Esophagus muscularis mucosa (tissue), 4 donors: ENCODE measurements around the gene BTBD9. TPM values are rescaled to one million over a fixed set of nuclear protein-coding genes. Genes with fewer than 3 reads are reported as not detected.

Source experiments
- DNase-seq: peaks from one replicate; pipeline ENCODE4 v3.0.0-alpha.2; 2017; ENCODE audit errors: extremely low spot score
- H3K27ac ChIP-seq, 4 donors: fragments of 200-600 bp; sonication (generic); replicated peaks in 1 of 4; 1 replicate in 3 of 4; 2 replicates in 1 of 4; pipeline ENCODE4 v1.5.1; 2016 to 2019; ENCODE audit warnings: mild to moderate bottlenecking in 1 of 4
- H3K27me3 ChIP-seq, 4 donors: fragments of 200-600 bp; sonication (generic); one replicate each; pipeline versions ENCODE4 v1.5.1 to v1.6.0; 2016 to 2019
- H3K36me3 ChIP-seq, 4 donors: fragments of 200-600 bp; sonication (generic); one replicate each; pipeline ENCODE4 v1.5.1; 2016 to 2019
- H3K4me1 ChIP-seq, 4 donors: fragments of 200-600 bp; sonication (generic); one replicate each; pipeline ENCODE4 v1.5.1; 2016 to 2019
- H3K4me3 ChIP-seq, 4 donors: fragments of 200-600 bp; sonication (generic); 1 replicate in 2 of 4; 2 replicates in 2 of 4; pipeline ENCODE4 v1.5.1; 2016 to 2019; ENCODE audit warnings: mild to moderate bottlenecking in 4 of 4, moderate library complexity in 1 of 4
- H3K9me3 ChIP-seq, 4 donors: fragments of 200-600 bp; sonication (generic); 1 replicate in 3 of 4; 2 replicates in 1 of 4; pipeline ENCODE4 v1.5.1; 2016 to 2019
- CTCF ChIP-seq, 3 experiments: fragments of 200-600 bp in 2 of 3; fragments of 450-650 bp in 1 of 3; sonication (generic) in 2 of 3; IDR thresholded peaks; one replicate each; pipeline ENCODE4 v1.5.1; 2017 to 2019; ENCODE audit warnings: antibody characterized with exemption in 3 of 3, mild to moderate bottlenecking in 2 of 3, moderate library complexity in 1 of 3
- EP300 ChIP-seq: sonication (generic); formaldehyde crosslinking; IDR thresholded peaks from one replicate; pipeline ENCODE4 v1.6.1; 2017; ENCODE audit warnings: antibody characterized with exemption
- POLR2A ChIP-seq: fragments of 450-650 bp; IDR thresholded peaks from one replicate; pipeline ENCODE4 v1.6.1; 2017; ENCODE audit warnings: antibody characterized with exemption, moderate library complexity, mild to moderate bottlenecking, low read depth
- POLR2AphosphoS5 ChIP-seq, 2 donors: sonication (generic); formaldehyde crosslinking; IDR thresholded peaks; one replicate each; pipeline ENCODE4 v1.6.1; 2017; ENCODE audit warnings: antibody characterized with exemption in 2 of 2
- WGBS: methylation state at CpG from one replicate; pipeline ENCODE4 v1.1.5; 2018; 5-methylcytosine and 5-hydroxymethylcytosine counted together
- intact Hi-C: fragments of 100-400 bp; cut with DNase I; formaldehyde crosslinking; loops from one replicate; pipeline ENCODE4 v1.15.1; 2023
- total RNA-seq, 4 donors: library from RNA; depleted of rRNA; stranded (reverse); fragments of >200 nt; gene quantifications; one replicate each; pipeline versions ENCODE4 v1.1.0 to v1.2.1, GENCODE V29; 2016

Gene BTBD9
- total RNA-seq, 4 donors from 2014 or later = 9.4 to 14.1 (median 11.2) TPM

GRCh38 chr6:38270367-38270766 is 369.4 kb downstream of the BTBD9 start:
- 89% methylated on average over 1 of the region's 1 CpG for WGBS
- peaks cover 6 to 21% (median 14%) of the 10 kb centered on the region in 4 donors for H3K4me1 ChIP-seq
- H3K36me3 ChIP-seq = no peaks in the 10 kb centered on the region
- no peak overlapping the region for H3K4me3 ChIP-seq
- intact Hi-C loops = no loop called here
- H3K27ac ChIP-seq = no peak overlapping the region
- no peak for DNase-seq
- H3K9me3 ChIP-seq = no peaks in the 10 kb centered on the region
- TF ChIP-seq POLR2A = no peak
- TF ChIP-seq POLR2AphosphoS5 (IDR thresholded peaks at IDR 0.05) = no peak
- no peak for TF ChIP-seq CTCF (IDR thresholded peaks at IDR 0.05)
- no peak for TF ChIP-seq EP300
- no peaks in the 10 kb centered on the region for H3K27me3 ChIP-seq

- Histone ChIP-seq H3K4me3 (no peak overlapping the region), H3K9me3 (no peaks in the 10 kb centered on the region), H3K36me3 (no peaks in the 10 kb centered on the region), H3K27me3 (no peaks in the 10 kb centered on the region), H3K27ac (no peak overlapping the region), H3K4me1 (peaks cover 6 to 21% (median 14%) of the 10 kb centered on the region in 4 donors)
- TF ChIP-seq POLR2AphosphoS5 (IDR thresholded peaks at IDR 0.05) = no peak
- no peak for TF ChIP-seq POLR2A
- no peak for TF ChIP-seq EP300
- TF ChIP-seq CTCF (IDR thresholded peaks at IDR 0.05) = no peak
- intact Hi-C loops = no loop called here
- DNase-seq = no peak
- 75% methylated on average over 9 of the region's 9 CpGs for WGBS
Observed at GRCh38 chr6:38269461-38270172, 370.1 kb downstream of the BTBD9 start.

- Histone ChIP-seq H3K4me3 (no peak overlapping the region), H3K36me3 (no peaks in the 10 kb centered on the region), H3K9me3 (no peaks in the 10 kb centered on the region), H3K27me3 (no peaks in the 10 kb centered on the region), H3K4me1 (peaks cover 6 to 21% (median 12%) of the 10 kb centered on the region in 4 donors), H3K27ac (no peak overlapping the region)
- 69% methylated on average over 4 of the region's 4 CpGs for WGBS
- TF ChIP-seq POLR2A = no peak
- intact Hi-C loops = no loop called here
- DNase-seq = no peak
Observed at GRCh38 chr6:38268342-38268741, 371.4 kb downstream of the BTBD9 start.

DNA sequence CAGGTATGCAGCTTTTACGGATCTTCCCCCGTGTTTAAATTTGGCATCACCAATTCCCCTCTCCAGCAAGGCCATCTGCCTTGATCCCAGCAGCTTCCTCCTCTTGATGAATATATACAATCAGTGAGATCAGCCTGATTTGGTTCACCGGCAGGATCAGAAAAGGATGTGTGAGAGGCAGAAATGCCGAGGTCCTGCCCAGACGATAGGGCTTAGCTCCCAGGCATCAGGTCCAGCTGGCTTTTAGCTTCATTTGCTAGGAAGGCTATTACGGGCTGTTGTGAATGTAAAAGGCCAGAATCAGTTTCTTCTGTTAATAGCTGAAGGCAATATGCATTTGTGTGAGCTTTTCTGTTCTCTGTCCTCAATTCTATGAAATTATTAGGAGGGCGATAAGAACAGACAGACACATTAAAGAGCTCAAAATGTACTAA is 372.8 kb downstream of the BTBD9 start:
- H3K4me3 ChIP-seq = no peak overlapping the region
- H3K9me3 ChIP-seq = no peaks in the 10 kb centered on the region
- no peak for TF ChIP-seq EP300
- TF ChIP-seq POLR2AphosphoS5 (IDR thresholded peaks at IDR 0.05) = no peak
- no peak for TF ChIP-seq POLR2A
- no peak for TF ChIP-seq CTCF (IDR thresholded peaks at IDR 0.05)
- no peak overlapping the region for H3K27ac ChIP-seq
- peaks cover 13 to 31% (median 19%) of the 10 kb centered on the region in 4 donors for H3K4me1 ChIP-seq
- no peak for DNase-seq
- no peaks in the 10 kb centered on the region for H3K27me3 ChIP-seq
- intact Hi-C loops = no loop called here
- no peaks in the 10 kb centered on the region for H3K36me3 ChIP-seq
- WGBS = 81% methylated on average over 7 of the region's 7 CpGs

- Histone ChIP-seq H3K4me1 (peaks cover 16 to 25% (median 17%) of the 10 kb centered on the region in 4 donors), H3K27me3 (no peaks in the 10 kb centered on the region), H3K4me3 (no peak overlapping the region), H3K36me3 (no peaks in the 10 kb centered on the region), H3K9me3 (no peaks in the 10 kb centered on the region), H3K27ac (no peak overlapping the region)
- TF ChIP-seq EP300 (no peak), POLR2AphosphoS5 (IDR thresholded peaks at IDR 0.05) (no peak), POLR2A (no peak), CTCF (IDR thresholded peaks at IDR 0.05) (no peak)
- no peak for DNase-seq
- WGBS = 77% methylated on average over 8 of the region's 8 CpGs
- intact Hi-C loops = loop anchor here (5.0 kb wide), 1 partner anchor 47 kb away; no protein-coding TSS in a partner anchor
Observed at GRCh38 chr6:38264605-38265004, 375.1 kb downstream of the BTBD9 start.
